NT2/D1 (cell line): ENCODE results near the gene COL10A1.

Experiments used
- SUZ12 ChIP-seq: IDR thresholded peaks from 2 replicates; pipeline ENCODE4 v1.6.1; 2011; ENCODE audit not compliant: insufficient read length, insufficient read depth; ENCODE audit errors: extremely low read depth
- ZNF274 ChIP-seq: IDR thresholded peaks from 2 replicates; pipeline ENCODE4 v1.6.1; 2011; ENCODE audit warnings: mild to moderate bottlenecking, low read depth, low read length

DNA sequence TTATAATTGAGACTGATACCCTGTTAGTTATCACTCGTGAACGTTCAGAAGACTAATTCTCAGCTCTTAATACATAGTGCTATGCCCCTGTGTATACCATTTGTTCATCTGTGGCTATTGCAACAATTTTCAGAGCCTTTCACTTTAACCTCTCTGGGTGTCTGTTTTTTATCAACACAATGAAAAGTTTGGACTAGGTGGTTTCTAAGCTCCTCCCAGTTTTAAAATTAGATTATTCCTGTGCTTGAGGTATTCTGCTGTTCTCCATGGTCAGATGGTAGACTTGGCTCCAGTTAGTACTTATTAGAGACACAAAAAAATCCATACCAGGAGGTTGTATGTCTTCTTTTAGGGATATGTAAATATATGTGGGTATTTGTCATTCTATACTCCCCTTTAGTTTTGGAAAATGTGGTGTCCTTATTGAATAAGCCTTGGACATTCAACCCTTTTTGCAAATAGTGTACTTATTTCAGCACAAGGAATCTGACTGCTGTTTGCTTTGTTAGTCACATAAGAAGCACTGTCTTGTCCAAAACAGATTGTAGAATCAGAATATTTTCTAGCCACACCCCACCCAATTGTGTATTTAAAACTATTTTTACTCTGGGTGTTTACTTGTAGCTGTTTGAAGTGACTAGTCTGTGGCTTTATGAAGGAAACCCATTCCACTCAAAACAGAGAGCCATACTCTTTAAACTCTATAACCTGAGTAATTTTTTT, 2.0 kb upstream of the COL10A1 start:
- TF ChIP-seq SUZ12 (no peak), ZNF274 (no peak)
